ENCODE measurements around the gene ECPAS.

DNA sequence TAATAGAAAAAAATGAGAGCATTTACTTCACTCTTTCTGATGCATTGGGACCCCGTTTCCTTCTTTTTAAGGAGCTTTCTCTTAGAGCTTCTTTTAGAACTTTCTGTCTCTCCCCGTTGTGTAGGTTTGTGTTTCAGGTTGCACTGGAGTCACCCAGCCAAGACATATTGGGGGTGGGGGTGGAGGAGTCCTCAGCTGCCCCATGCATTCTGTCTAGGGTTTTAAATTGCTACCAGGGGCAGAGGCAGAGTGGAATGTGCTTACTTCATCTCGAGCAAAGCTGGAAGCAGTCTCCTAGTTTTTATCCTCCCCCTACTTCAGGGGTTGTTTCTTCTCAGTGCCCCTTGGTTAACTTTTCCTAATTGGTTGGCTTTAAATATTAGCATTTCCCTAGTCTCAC, 163.6 kb downstream of the ECPAS start:
- no peak for TF ChIP-seq CTCF (IDR thresholded peaks at IDR 0.05)
- TF ChIP-seq POLR2AphosphoS5 (IDR thresholded peaks at IDR 0.05), result no peak
- TF ChIP-seq EP300 (IDR thresholded peaks at IDR 0.05), result no peak
